Muscle of back (tissue), 10 donors: ENCODE measurements around the gene NAA40. TPM values are rescaled to one million over a fixed set of nuclear protein-coding genes. Genes with fewer than 3 reads are reported as not detected.

Experiments
- polyA plus RNA-seq, 10 donors: library from polyadenylated mRNA; unstranded; fragments of 120-200 nt; gene quantifications; one replicate each; pipeline ENCODE4 v1.2.1, GENCODE V29; 2013; ENCODE audit not compliant: insufficient read length in 10 of 10

Gene NAA40
- polyA plus RNA-seq, 10 donors: 13.3 to 23.6 (median 15.4) TPM

Other genes with a start within 250 kb of the NAA40 start
- 10 to 100 TPM; 20.0 to 31.0 (median 26.5) TPM for gene ZFTA, start 170.2 kb upstream of the NAA40 start, polyA plus RNA-seq
- 10 to 100 TPM; 19.7 to 31.7 (median 21.2) TPM for gene SPINDOC, start 125.5 kb upstream of the NAA40 start, polyA plus RNA-seq
- 10 to 100 TPM; 15.8 to 21.8 (median 16.9) TPM for gene MARK2, start 99.9 kb upstream of the NAA40 start, polyA plus RNA-seq
- 10 to 100 TPM in 8 of 10 donors, 1 to 10 TPM in 2; 9.4 to 16.0 (median 11.8) TPM for gene RCOR2, start 21.8 kb upstream of the NAA40 start, polyA plus RNA-seq
- gene COX8A, start 35.6 kb downstream of the NAA40 start, polyA plus RNA-seq: 100 to 1,000 TPM; 193 to 294 (median 224) TPM
- gene OTUB1, start 47.4 kb downstream of the NAA40 start, polyA plus RNA-seq: 10 to 100 TPM; 44.0 to 60.0 (median 50.3) TPM
- 1 to 10 TPM; 1.7 to 6.9 (median 2.3) TPM for gene FLRT1, start 96.9 kb downstream of the NAA40 start, polyA plus RNA-seq
- gene MACROD1, start 227.1 kb downstream of the NAA40 start, polyA plus RNA-seq: 10 to 100 TPM; 47.7 to 71.6 (median 53.2) TPM
- gene STIP1, start 247.2 kb downstream of the NAA40 start, polyA plus RNA-seq: 100 to 1,000 TPM; 109 to 167 (median 134) TPM